ENCODE data around the gene ADRA2B. TPM values are rescaled to one million over a fixed set of nuclear protein-coding genes. Genes with fewer than 3 reads are reported as not detected.
"Not testable (repeated sequence)": the region's sequence is repeated elsewhere in the genome, so short reads cannot be mapped to it uniquely, and the experiment has no call there.

ADRA2B gene
- total RNA-seq, 2 donors from 2014 or later = 1.7 to 2.1 TPM

DNA sequence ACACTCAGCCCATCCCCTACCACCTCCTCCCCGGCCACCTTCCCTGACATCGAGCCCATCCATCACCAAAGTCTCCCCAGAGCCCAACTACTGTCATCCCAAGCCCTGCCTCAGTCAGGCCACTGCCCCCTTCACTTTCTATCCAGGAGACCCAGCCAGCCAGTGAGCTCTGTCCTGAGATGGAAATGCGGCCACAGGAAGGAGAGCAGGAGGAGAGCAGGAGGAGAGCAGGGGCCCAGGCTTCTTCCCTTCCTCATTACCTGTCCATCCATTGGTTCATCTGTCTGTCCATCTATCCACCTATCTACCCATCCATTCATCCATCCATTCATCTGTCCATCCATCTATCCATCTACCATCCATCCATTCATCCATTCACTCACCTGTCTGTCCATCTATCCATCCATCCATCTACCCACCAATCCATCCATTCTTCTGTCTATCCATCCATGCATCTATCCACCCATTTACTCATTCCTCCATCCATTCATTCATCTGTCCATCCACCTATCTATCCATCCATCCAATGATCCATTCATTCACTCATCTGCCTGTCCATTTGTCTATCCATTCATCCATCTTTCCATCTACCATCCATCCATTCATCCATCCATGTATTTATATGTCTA lies 52.2 kb downstream of the ADRA2B start:
- H3K27me3 Mint-ChIP-seq (ENCODE audit: low read depth); H3K27ac Mint-ChIP-seq; H3K9me3 Mint-ChIP-seq: not testable (repeated sequence)

DNA sequence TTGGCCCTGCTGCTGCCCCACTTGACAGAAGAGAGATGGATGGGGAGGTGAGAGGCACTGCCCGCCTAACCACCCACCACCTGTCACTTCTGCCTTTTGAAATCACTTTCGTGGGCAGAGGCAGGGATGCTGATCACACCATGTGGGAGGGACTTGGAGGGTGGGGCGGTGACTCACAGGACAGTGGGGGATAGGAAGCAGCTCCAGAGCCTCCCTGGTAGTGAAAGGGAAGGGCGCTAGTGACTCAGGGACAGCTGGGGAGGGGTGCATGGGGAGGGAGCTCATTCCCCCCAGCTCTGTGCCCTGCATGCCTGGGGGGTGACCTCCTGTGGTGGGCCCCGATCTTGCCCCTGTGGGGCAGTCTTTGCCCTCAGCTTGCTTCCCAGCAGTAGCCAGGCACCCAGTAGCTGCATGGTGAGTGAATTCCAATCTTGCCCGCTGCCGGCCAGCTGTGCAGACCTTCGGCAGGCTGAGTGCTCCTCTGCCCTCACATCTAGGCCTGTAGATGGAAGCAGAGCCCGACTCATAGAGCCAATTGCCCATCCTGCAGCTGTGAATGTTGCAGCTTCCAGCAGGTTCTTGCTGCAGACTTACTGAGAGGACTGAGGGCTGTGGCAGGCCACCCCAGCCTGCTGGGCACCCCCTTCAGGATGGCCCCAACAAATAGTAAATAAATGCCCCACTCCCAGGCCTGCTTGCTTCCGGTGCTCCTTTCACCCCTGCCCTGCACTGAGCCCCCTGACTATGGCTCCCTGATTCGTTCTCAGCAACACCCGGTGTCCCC lies 53.1 kb downstream of the ADRA2B start:
- H3K27me3 Mint-ChIP-seq (ENCODE audit: low read depth); H3K4me1 Mint-ChIP-seq (ENCODE audit: low read depth); H3K27ac Mint-ChIP-seq; H3K9me3 Mint-ChIP-seq; H3K36me3 Mint-ChIP-seq (ENCODE audit: insufficient read depth in 2 of 2); H3K4me3 Mint-ChIP-seq: not testable (repeated sequence)
- DNase-seq (peak; percentile 19 to 44), ATAC-seq (replicated peaks in 1 of 2) (peak; percentile 91 to 96)

More for the DNA sequence above, 52.2 kb downstream of the ADRA2B start:
- ATAC-seq (replicated peaks in 1 of 2); DNase-seq; H3K4me3 Mint-ChIP-seq; H3K36me3 Mint-ChIP-seq (ENCODE audit: insufficient read depth in 2 of 2); H3K4me1 Mint-ChIP-seq (ENCODE audit: low read depth): not testable (repeated sequence)

Other genes with a start within 250 kb of the ADRA2B start
- gene ANKRD36C, start 124.7 kb downstream of the ADRA2B start, total RNA-seq = 10 to 100 TPM; 53.1 to 61.4 TPM
- 10 to 100 TPM; 11.1 to 12.4 TPM for gene GPAT2, start 81.7 kb downstream of the ADRA2B start, total RNA-seq
- 1 to 10 TPM; 8.1 to 9.1 TPM for gene ASTL, start 21.9 kb upstream of the ADRA2B start, total RNA-seq
- gene DUSP2, start 28.9 kb upstream of the ADRA2B start, total RNA-seq = 100 to 1,000 TPM; 340 to 388 TPM
- gene STARD7, start 92.3 kb upstream of the ADRA2B start, total RNA-seq = 100 to 1,000 TPM; 202 to 225 TPM
- gene TMEM127, start 149.4 kb upstream of the ADRA2B start, total RNA-seq = 10 to 100 TPM; 23.2 to 29.3 TPM
- 10 to 100 TPM; 70.8 to 72.6 TPM for gene CIAO1, start 149.7 kb upstream of the ADRA2B start, total RNA-seq
- gene SNRNP200, start 189.0 kb upstream of the ADRA2B start, total RNA-seq = 100 to 1,000 TPM; 188 to 228 TPM
- gene ITPRIPL1, start 208.7 kb upstream of the ADRA2B start, total RNA-seq = 10 to 100 TPM; 28.0 to 31.4 TPM
- 10 to 100 TPM; 82.2 to 86.2 TPM for gene NCAPH, start 219.2 kb upstream of the ADRA2B start, total RNA-seq

All from activated T-cell treated with anti-CD3 and anti-CD28 coated beads, Interleukin-2, amount 50 U/mL, for 72 hours (primary cell).